Measurements from ENCODE around the gene GART. TPM values are rescaled to one million over a fixed set of nuclear protein-coding genes. Genes with fewer than 3 reads are reported as not detected.

Gene GART
- total RNA-seq, 4 donors from 2014 or later: 35.8 to 61.8 (median 49.0) TPM

DNA sequence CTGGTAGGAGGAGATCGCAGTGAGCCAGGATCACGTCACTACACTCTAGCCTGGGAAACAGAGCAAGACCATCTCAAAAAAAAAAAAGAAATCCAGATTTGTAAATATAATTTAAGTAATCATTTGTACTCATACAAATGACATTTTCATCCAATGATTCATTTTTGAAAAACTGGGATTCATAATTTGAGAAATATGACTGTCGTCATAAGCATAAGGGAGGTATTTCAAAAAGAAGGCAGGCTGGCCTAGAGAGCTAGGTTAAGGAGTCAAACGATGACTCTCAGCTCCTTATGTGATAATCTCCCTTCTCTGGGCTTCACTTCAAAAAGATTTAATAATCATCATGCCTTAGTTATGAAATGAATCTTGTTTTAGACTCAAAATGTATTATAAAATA lies 2.3 kb downstream of the GART start:
- Histone ChIP-seq H3K9me3 (no peaks in the 10 kb centered on the region), H3K27me3 (no peaks in the 10 kb centered on the region), H3K27ac (replicated peaks in 1 of 4) (no peak overlapping the region), H3K4me3 (no peak overlapping the region), H3K36me3 (peaks cover 8 to 48% (median 36%) of the 10 kb centered on the region in 4 donors), H3K4me1 (peaks cover 15 to 26% (median 23%) of the 10 kb centered on the region in 4 donors)
- no peak for DNase-seq (ENCODE audit: extremely low spot score)
- TF ChIP-seq POLR2A (IDR thresholded peaks at IDR 0.05; ENCODE audit: low read depth) (no peak), EP300 (IDR thresholded peaks at IDR 0.05) (no peak), POLR2AphosphoS5 (IDR thresholded peaks at IDR 0.05) (no peak)
- TF ChIP-seq, protein P1, sequence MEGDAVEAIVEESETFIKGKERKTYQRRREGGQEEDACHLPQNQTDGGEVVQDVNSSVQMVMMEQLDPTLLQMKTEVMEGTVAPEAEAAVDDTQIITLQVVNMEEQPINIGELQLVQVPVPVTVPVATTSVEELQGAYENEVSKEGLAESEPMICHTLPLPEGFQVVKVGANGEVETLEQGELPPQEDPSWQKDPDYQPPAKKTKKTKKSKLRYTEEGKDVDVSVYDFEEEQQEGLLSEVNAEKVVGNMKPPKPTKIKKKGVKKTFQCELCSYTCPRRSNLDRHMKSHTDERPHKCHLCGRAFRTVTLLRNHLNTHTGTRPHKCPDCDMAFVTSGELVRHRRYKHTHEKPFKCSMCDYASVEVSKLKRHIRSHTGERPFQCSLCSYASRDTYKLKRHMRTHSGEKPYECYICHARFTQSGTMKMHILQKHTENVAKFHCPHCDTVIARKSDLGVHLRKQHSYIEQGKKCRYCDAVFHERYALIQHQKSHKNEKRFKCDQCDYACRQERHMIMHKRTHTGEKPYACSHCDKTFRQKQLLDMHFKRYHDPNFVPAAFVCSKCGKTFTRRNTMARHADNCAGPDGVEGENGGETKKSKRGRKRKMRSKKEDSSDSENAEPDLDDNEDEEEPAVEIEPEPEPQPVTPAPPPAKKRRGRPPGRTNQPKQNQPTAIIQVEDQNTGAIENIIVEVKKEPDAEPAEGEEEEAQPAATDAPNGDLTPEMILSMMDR (IDR thresholded peaks at IDR 0.05): no peak
- intact Hi-C loops (cut with DNase I): loop anchor here (5.0 kb wide), 1 partner anchor 57 kb away; no protein-coding TSS in a partner anchor
- 81% methylated on average over 4 of the region's 4 CpGs for WGBS

DNA sequence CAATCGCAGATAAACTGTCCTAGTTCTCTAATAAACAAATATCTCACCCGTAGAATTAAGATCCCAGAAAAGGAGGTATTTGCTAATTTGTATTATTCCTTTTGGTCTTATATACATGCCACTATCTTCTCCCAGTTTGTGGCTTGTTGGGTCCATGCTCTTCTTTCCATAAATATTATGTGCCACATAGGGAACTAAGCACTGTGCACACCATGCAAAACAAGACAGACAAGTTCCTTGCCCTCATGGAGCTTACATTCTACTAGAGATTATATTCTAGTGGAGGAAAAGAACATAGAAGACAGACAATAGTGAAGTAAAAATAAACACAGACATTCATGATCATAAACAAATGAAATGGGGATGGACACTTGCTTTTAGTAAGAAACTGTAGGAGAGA lies 4.7 kb downstream of the GART start:
- 86% methylated on average over 2 of the region's 2 CpGs for WGBS
- Histone ChIP-seq H3K9me3 (no peaks in the 10 kb centered on the region), H3K27me3 (no peaks in the 10 kb centered on the region), H3K27ac (replicated peaks in 1 of 4) (no peak overlapping the region), H3K4me3 (no peak overlapping the region), H3K4me1 (peaks cover 12 to 19% (median 15%) of the 10 kb centered on the region in 4 donors), H3K36me3 (peaks cover 27 to 72% (median 59%) of the 10 kb centered on the region in 4 donors)
- DNase-seq (ENCODE audit: extremely low spot score): no peak
- TF ChIP-seq EP300 (IDR thresholded peaks at IDR 0.05) (no peak), POLR2AphosphoS5 (IDR thresholded peaks at IDR 0.05) (no peak), POLR2A (IDR thresholded peaks at IDR 0.05; ENCODE audit: low read depth) (no peak)
- TF ChIP-seq, protein P1 (IDR thresholded peaks at IDR 0.05): no peak
- intact Hi-C loops (cut with DNase I): no loop called here

DNA sequence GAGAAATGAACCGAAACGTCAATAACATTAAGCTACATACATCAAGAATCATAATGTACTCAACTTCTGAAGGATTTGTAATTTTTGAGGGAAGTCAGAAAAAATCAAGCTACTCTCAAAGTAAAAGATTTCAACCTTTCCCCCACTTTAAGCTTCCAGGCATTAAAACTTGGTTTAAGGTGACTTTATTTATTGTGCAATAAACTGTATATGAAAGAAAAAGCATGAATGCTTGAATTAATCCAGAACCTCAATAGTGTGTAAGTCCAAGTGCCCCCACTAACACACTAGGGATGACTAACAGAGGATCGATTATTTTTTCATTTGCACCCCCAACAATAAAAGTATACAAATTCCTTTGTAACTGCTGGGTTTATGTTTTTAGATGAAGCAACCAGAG lies 10.9 kb downstream of the GART start:
- no peak for TF ChIP-seq POLR2A (IDR thresholded peaks at IDR 0.05; ENCODE audit: low read depth)
- TF ChIP-seq POLR2AphosphoS5 (IDR thresholded peaks at IDR 0.05): no peak
- TF ChIP-seq EP300 (IDR thresholded peaks at IDR 0.05): no peak
- TF ChIP-seq, protein P1 (IDR thresholded peaks at IDR 0.05): no peak
- H3K36me3 ChIP-seq: peaks cover 59 to 100% (median 85%) of the 10 kb centered on the region in 4 donors
- no peaks in the 10 kb centered on the region for H3K9me3 ChIP-seq
- no peaks in the 10 kb centered on the region for H3K27me3 ChIP-seq
- H3K27ac ChIP-seq (replicated peaks in 1 of 4): no peak overlapping the region
- DNase-seq (ENCODE audit: extremely low spot score): no peak
- 84% methylated on average over 3 of the region's 3 CpGs for WGBS
- no peaks in the 10 kb centered on the region for H3K4me1 ChIP-seq
- no peak overlapping the region for H3K4me3 ChIP-seq
- intact Hi-C loops (cut with DNase I): no loop called here

DNA sequence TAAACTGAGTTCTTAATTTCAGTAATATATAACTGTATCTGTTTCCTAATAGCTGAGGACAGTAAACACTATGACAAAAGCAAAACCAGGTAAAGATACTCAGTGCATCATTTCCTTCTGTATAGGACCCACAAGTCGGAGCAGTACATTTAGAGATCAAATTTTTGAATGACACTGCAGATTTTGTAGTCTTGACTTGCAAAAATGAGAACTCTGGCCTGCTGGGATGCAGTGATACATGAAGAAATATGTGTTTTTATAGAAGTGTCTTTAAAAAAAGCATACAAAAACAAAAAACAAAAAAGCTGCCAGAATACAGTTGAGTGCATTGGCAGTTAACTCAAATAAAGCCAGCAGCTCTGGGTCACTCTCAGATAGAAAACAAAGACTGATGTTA lies 19.0 kb downstream of the GART start:
- Histone ChIP-seq H3K27me3 (no peaks in the 10 kb centered on the region), H3K27ac (replicated peaks in 1 of 4) (no peak overlapping the region), H3K9me3 (no peaks in the 10 kb centered on the region), H3K4me1 (no peaks in the 10 kb centered on the region), H3K4me3 (no peak overlapping the region), H3K36me3 (peaks cover 24 to 76% (median 55%) of the 10 kb centered on the region in 4 donors)
- 83% methylated on average over 1 of the region's 1 CpG for WGBS
- DNase-seq (ENCODE audit: extremely low spot score): no peak
- intact Hi-C loops (cut with DNase I): no loop called here
- TF ChIP-seq POLR2A (IDR thresholded peaks at IDR 0.05; ENCODE audit: low read depth) (no peak), EP300 (IDR thresholded peaks at IDR 0.05) (no peak), POLR2AphosphoS5 (IDR thresholded peaks at IDR 0.05) (no peak)
- TF ChIP-seq, protein P1 (IDR thresholded peaks at IDR 0.05): no peak
